NOMO-1 treated with dmso at 0.1 percent for 144 hours (cell line): ENCODE data around the gene RASSF10.

Source experiments
- DNase-seq: peaks from one replicate; lab custom pipeline; 2025; ENCODE audit not compliant: unreplicated experiment; lab: John Stamatoyannopoulos, UW

Gene RASSF10

GRCh38 chr11:13053255-13053917 lies 44.3 kb downstream of the RASSF10 start:
- no peak for DNase-seq

DNA sequence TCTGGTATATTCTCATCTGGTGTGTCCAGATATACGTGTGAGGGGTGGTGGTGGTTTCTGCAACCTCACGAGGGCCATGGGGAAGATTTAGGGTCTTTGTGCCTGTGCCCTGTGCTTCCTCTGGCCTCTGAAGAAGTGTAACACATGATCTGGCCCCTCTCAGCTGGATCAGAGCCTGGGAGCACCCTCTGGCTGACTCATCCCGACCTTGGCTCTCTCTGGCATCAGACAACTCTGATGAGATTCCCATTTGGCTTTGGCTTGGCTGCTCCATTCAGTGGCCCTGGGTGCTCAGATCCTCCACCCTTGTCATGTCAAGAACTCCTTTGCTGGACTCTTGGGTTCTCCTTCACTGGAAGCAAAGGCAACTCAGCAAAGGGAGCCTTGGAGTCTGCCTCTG lies 45.2 kb downstream of the RASSF10 start:
- DNase-seq, result no peak

DNA sequence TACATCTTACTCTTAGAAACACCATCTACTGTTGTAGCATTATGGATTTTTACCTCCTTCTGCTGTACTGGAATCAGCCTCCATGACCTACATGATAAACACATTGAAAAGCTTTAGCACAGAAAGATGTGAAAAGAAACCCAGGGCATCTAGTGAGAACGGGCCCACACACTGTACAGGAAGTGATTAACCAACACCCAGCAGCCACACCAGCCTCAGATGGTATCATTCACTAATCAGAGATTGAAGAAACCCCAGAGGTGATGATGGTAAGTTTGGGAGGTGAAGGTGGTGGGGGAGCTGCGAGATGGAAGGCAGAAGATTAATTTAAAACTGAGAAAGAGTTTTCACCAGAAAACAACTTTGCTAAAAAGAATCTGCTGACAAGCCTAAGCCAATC lies 46.1 kb downstream of the RASSF10 start:
- DNase-seq, result no peak

DNA sequence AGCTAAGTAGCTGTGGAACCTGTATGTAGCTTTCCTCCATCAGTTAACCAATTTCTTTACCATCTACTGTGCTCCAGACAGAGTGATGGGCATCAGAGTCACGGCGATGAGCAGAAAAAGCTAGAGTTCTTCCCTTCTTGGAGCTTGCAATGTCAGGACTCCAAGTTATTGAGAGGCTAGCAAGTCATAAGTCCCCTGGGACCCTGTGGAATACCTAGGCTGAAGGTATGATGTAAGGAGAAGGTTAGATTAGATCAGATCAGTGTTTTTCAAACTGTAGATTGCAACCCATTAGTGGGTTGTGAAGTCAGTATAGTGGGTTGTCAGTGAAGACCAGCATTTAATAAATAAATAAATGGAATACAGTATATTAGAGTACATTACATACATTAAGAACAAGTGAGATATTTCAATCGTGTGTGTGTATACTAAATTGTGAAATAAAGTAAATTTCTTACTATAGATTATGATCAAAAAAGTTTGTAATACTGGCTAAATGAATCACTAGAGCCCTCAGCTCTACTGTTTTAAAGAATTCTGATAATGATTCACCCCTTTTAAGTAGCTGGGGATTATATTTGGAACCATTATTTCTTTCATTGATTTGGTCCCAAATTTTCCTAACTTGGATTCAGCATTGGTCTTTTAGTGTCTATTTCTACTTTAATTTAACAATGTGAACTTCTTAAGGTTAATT lies 52.3 kb downstream of the RASSF10 start:
- DNase-seq, result no peak
